ENCODE data around the gene LRRC26.

- TF ChIP-seq CTCF (conservative IDR thresholded peaks at IDR 0.05; ENCODE audit: low read depth, low read length) (no peak), EZH2phosphoT487 (IDR thresholded peaks at IDR 0.05; ENCODE audit: borderline replicate concordance, low read length) (no peak), EZH2 (IDR thresholded peaks at IDR 0.05; ENCODE audit: low read length, unreplicated experiment) (no peak)
Observed at GRCh38 chr9:137195525-137196220, 25.8 kb upstream of the LRRC26 start.

Data from PC-3 (cell line).